Activated CD8-positive, alpha-beta memory T cell treated with anti-CD3 and anti-CD28 coated beads, Interleukin-2, amount 10 ng/mL, durations not matched to agents 7 days and 5 days (primary cell): Measurements from ENCODE around the gene SNIP1. TPM values are rescaled to one million over a fixed set of nuclear protein-coding genes. Genes with fewer than 3 reads are reported as not detected.
A peak's percentile ranks its signal among the peaks of the same experiment; 100 is the strongest.

Experiments
- ATAC-seq: fragments of 150-1000 bp; cut with Tn5 transposase; one replicate; pipeline ENCODE4 v1.10.0; 2021; ENCODE audit warnings: moderate library complexity
- CTCF ChIA-PET: fragments of 350-600 bp; sonication (Branson Sonifier 250); formaldehyde crosslinking; loops from one replicate; lab custom pipeline; 2021; ENCODE audit warnings: antibody characterized with exemption; lab: Charles Lee
- DNase-seq: peaks from one replicate; pipeline ENCODE4 v3.0.0-alpha.2; 2020
- H3K27ac Mint-ChIP-seq: one replicate; pipeline ENCODE4 v1.8.0; 2021; ENCODE audit warnings: mild to moderate bottlenecking, mixed read lengths
- H3K27me3 Mint-ChIP-seq: one replicate; pipeline ENCODE4 v1.8.0; 2021; ENCODE audit warnings: mixed read lengths
- H3K36me3 Mint-ChIP-seq: one replicate; pipeline ENCODE4 v1.8.0; 2021; ENCODE audit warnings: mild to moderate bottlenecking, mixed read lengths
- H3K4me1 Mint-ChIP-seq: one replicate; pipeline ENCODE4 v1.8.0; 2021; ENCODE audit warnings: mixed read lengths
- H3K4me3 Mint-ChIP-seq: one replicate; pipeline ENCODE4 v1.8.0; 2021; ENCODE audit warnings: mild to moderate bottlenecking, moderate library complexity, mixed read lengths
- H3K9me3 Mint-ChIP-seq: one replicate; pipeline ENCODE4 v1.8.0; 2022; ENCODE audit warnings: low read depth, mixed read lengths
- microRNA-seq: library from miRNA; unstranded; fragments of <30 nt; microRNA quantifications from one replicate; pipeline ENCODE4 v1.2.0, GENCODE V29; 2022
- total RNA-seq, 2 experiments: library from RNA; stranded (reverse); gene quantifications; one replicate each; pipeline ENCODE4 v1.2.3, GENCODE V29; 2021

SNIP1 gene
- total RNA-seq, 2 experiments from 2014 or later = 28.4 to 29.4 TPM

DNA sequence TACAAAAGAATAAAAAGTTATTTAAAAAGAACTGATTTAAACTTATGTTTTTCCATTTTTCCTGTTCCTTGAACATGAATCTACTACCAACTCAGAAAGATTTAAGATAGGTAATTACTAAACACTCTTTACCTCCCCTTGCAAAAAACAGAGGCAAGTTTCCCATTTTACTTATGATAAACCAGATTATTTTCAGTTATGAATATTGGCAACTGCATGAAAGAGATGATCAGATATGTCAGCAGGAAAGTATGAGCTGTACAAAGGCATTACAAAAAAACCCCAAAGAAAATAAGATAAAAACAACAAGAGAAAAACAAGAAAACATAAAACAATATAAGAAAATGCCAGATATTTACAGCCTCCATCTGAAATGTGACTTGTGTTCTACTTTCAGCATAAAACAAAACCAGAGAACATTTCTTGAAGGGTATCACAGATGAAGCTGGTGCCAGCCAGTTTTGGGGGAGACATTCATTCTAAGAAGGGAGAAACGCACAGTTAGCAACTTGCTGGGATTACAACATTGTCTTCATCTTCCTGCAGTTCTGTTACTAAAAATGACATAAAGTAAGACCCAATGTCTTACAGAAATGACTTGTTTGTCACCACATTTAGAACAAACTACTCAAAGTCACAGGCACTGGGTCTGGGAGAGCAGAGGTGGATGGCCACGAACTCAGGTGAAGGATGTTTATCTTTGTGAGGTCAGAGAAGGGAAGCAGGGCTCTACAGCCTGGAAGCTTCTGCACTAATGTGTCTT, 60.6 kb downstream of the SNIP1 start:
- Mint-ChIP-seq H3K36me3 (peaks cover 18% of the 10 kb centered on the region), H3K9me3 (no peaks in the 10 kb centered on the region), H3K27ac (peak overlapping the region; percentile 70), H3K4me1 (peaks cover 19% of the 10 kb centered on the region), H3K27me3 (no peaks in the 10 kb centered on the region), H3K4me3 (no peak overlapping the region)
- no peak for DNase-seq
- CTCF ChIA-PET = interaction anchor here (0.7 to 1.4 kb wide), 5 partner anchors 16 to 198 kb away, joined by 3 to 4 read pairs (median 3); partner anchors contain the start of gene ZC3H12A
- ATAC-seq = peak; percentile 70

DNA sequence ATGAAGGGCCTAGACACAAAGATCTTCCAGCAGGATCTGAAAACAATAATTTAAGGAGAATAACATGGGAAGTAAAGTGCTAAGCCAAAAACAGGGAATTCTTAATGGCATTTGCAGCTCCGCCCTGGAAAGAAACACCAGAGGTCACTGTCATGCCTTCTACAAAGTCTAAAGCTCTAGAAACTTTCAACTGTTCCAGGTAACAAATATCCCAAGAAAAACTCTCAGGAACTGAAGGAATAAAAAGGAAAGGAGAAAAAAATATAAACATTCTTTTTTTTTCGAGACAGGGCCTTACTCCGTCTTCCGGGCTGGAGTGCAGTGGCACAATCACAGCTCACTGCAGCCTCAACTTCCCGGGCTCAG, 66.5 kb downstream of the SNIP1 start:
- Mint-ChIP-seq H3K27ac (peak overlapping the region; percentile 65), H3K9me3 (no peaks in the 10 kb centered on the region), H3K4me3 (no peak overlapping the region), H3K27me3 (no peaks in the 10 kb centered on the region), H3K36me3 (peaks cover 4% of the 10 kb centered on the region), H3K4me1 (peaks cover 17% of the 10 kb centered on the region)
- CTCF ChIA-PET = interaction anchor here (0.7 to 8.3 kb wide), 32 partner anchors 9 to 1041 kb away, joined by 3 to 195 read pairs (median 7); partner anchors contain the start of genes MEAF6, SNIP1 and ZC3H12A
- DNase-seq = no peak
- ATAC-seq = no peak

DNA sequence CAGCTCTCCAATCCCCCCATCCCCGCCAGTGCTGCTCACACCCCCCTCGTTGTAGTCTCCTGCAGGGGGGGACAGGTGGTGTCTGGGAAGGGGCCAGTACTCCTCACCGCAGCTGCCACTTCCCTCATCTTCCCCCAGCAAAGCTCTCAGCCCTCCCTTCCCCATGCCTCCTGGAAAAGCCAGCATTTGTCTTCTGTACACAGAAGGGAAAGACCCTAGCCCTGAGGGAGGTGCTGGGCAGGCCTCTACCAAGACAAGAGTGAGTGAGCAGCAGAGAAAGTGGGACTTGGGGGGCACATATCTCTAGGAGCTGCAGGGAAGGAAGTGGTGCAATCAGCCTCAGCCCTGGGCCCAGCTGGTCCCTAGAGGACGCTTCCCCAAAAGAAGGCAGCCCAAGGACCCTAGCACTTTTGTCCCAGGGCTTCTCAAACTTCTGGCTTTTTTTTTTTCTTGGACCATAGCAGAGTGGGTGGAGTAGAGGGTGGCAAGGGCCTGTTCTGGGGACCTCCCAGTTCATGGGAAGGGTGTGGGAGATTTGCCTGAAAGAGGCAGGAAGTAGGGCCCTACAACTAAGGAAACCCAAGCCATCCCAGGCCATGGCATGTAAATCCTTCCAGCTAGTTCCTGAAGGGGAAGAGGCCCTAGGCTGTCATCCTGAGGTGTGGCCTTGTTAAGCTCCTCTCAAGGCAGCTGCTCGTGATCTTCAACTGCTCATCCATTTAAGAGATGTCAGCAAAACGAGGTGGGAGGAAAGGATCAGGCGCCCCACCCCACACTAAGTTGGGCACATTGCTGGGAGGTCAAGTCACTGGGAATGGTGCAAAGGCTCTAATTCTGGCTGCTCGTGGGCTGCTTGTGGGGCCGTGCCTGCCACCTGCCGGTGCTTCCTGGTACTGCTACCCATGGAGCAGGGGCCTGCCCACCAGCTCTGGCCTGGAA, 67.1 kb downstream of the SNIP1 start:
- peak; percentile 63 for ATAC-seq
- no peaks in the 10 kb centered on the region for H3K9me3 Mint-ChIP-seq
- H3K36me3 Mint-ChIP-seq = peaks cover 9% of the 10 kb centered on the region
- no peak overlapping the region for H3K4me3 Mint-ChIP-seq
- no peaks in the 10 kb centered on the region for H3K27me3 Mint-ChIP-seq
- CTCF ChIA-PET = interaction anchor here (0.7 to 8.3 kb wide), 32 partner anchors 10 to 1040 kb away, joined by 3 to 195 read pairs (median 7); partner anchors contain the start of genes MEAF6, SNIP1 and ZC3H12A
- DNase-seq = peak; percentile 82
- peak overlapping the region; percentile 65 for H3K27ac Mint-ChIP-seq
- H3K4me1 Mint-ChIP-seq = peaks cover 15% of the 10 kb centered on the region

DNA sequence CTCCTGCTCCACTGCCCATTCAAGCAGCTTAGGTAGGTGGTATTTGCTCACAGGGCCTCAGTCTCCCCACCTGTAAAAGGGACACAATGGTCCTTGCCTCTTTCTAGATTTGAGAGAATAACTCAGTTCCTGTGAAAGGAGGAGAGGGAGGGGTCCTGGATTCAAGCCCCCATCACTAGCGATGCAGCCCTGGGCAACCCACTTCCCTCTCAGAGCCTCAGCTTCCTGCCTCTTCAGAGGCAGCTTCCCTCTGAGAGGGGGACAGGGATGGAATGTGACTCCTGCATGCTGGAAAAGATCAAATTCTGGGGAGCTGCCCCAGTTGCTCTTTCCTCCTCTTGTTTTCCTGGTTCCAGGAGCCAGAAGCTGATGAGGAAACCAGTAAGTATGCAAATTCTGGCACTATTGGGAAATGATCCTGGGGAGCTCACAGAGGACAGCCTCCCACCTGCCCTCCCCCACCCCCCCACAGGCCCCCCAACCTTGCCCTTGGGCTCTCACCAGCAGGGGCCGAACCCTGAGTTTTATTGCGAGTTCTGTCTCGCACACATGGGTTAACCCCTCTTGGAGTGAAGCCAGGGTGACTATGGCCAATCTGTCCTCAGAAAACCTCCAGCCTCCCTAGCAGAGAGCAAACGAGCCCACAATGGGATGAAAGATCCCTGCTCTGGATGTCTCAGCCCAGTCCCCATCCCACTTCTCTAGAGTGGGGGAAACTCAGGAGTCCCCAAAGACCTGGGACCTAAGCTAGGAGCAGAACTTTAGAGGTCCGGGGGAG, 68.0 kb downstream of the SNIP1 start:
- Mint-ChIP-seq H3K36me3 (peaks cover 17% of the 10 kb centered on the region), H3K4me3 (no peak overlapping the region), H3K4me1 (peaks cover 23% of the 10 kb centered on the region), H3K27me3 (no peaks in the 10 kb centered on the region), H3K27ac (no peak overlapping the region), H3K9me3 (no peaks in the 10 kb centered on the region)
- CTCF ChIA-PET = interaction anchor here (1.6 to 8.3 kb wide), 14 partner anchors 10 to 195 kb away, joined by 7 to 195 read pairs (median 18); partner anchors contain the start of genes MEAF6, SNIP1 and ZC3H12A
- no peak for DNase-seq
- no peak for ATAC-seq

Small RNAs within 50 kb of the gene (microRNA-seq; reads per million reads assigned to microRNA genes)
- gene MIR5581 = 2.1 reads per million

Other genes with a start within 250 kb of the SNIP1 start
- 10 to 100 TPM; 20.9 to 35.4 TPM for gene ZC3H12A, start 79.7 kb downstream of the SNIP1 start, total RNA-seq
- gene MEAF6, start 39.5 kb downstream of the SNIP1 start, total RNA-seq = 10 to 100 TPM; 63.2 to 80.7 TPM
- gene DNALI1, start 2.6 kb upstream of the SNIP1 start, total RNA-seq = under 1 TPM; 0.26 to 0.30 TPM
- 10 to 100 TPM; 55.4 to 73.6 TPM for gene GNL2, start 41.6 kb upstream of the SNIP1 start, total RNA-seq
- not detected for gene RSPO1, start 80.6 kb upstream of the SNIP1 start, total RNA-seq
- gene CDCA8, start 138.2 kb upstream of the SNIP1 start, total RNA-seq = 10 to 100 TPM; 77.2 to 97.3 TPM
- gene EPHA10, start 210.8 kb upstream of the SNIP1 start, total RNA-seq = not detected
- 1 to 10 TPM; 2.6 to 4.5 TPM for gene MANEAL, start 239.6 kb upstream of the SNIP1 start, total RNA-seq